ENCODE data around the gene PSMA3. TPM values are rescaled to one million over a fixed set of nuclear protein-coding genes. Genes with fewer than 3 reads are reported as not detected.

PSMA3 gene
- 46.1 TPM for total RNA-seq

DNA sequence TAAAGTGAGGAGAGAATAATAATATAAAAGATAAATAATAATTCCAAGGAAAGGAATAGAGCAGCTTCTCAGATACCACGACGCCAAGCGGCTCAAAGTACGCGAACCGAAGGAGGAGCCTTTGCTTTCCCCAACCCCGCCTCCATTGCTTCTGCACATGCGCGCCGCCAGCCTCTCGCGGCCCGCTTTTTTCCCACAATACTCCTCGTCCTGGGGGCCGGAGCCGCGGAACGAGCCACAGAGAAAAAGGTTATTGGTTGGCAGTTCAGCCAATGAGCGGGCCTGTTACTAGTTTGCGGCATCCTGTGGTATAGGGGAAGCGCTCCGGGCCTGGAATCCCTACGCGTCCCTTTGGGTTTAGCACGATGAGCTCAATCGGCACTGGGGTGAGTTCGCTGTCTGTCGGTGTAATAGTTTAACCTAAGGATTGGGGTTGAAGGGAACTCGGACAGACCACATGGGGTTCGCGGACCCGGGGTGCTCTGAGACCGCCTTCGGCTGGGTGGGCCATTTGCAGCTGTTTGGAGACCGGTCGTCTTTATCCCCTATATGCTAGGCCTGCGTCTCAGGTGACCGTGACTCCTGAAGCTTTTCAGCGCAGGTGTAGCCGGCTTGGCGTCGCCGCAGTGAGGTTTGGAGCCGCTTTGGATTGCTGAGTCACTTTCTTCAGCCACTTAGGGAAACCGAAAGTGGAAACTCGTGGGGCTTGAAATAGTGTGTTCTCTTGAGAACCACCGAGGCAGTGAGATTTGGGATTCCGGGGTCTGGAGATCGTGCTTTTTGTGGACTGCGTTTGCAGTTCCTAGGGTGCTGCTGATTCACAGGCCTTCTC is at the start of gene PSMA3:
TSS of gene PSMA3 (plus strand) at position 288 of the 832 bp plus-strand sequence. CDS start at position 366, 78 bp downstream.

DNA sequence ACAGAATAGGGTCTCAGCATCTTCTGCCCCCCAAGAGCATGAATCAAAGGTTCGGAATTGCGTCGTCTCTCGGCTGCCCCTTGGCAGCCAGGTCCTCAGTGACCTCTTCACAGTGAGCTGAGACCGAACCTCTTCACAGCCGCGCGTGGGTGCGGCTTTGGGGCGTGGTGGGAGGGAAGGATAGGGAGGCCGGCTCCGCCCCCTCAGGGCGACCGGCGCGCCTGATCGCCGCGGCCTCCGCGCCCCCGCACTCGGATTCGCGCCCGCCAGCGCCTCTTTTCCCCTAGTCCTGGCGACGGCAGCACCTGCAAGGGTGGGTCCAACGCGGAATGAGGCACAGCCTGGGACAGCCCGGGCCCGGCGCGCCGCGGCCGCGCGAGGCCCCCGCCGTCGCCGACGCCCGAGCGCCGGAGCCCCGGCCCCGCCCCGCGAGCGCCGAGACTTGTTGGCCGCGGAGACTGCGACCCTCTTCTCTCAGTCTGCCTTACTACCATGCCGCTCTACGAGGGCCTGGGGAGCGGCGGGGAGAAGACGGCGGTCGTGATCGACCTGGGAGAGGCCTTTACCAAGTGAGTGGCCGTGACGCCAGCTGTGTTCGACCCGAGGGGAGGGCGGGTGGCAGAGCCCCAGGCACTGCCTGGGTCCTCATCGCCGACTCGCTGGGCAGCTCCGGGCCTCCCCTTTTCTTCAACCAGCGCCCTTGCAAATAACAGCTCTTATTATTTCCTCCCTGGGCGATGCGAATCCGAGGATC is 44.7 kb upstream of the PSMA3 start, which contains the start of gene ACTR10:
TSS of gene ACTR10 (plus strand) at position 424 of the 754 bp plus-strand sequence. CDS start at position 493, 69 bp downstream.

GRCh38 chr14:58298477-58299400 is 54.1 kb downstream of the PSMA3 start, which contains the start of gene ARID4A:
Gene ARID4A (plus strand): TSS chr14:58298555. CDS start chr14:58299855, 1,300 bp downstream.

Small RNA genes lying within 50 kb of the gene (small RNA-seq; reads per million reads assigned to genes)
- gene RNU6-341P (ENCODE audit: low replicate concordance) = not detected

Other genes with a start within 250 kb of the PSMA3 start
- gene ARMH4, start 92.6 kb upstream of the PSMA3 start, total RNA-seq = 38.0 TPM
- gene ACTR10, start 44.7 kb upstream of the PSMA3 start, total RNA-seq = 46.0 TPM
- gene ARID4A, start 53.7 kb downstream of the PSMA3 start, total RNA-seq = 21.1 TPM
- not detected for gene TOMM20L, start 151.1 kb downstream of the PSMA3 start, total RNA-seq
- 24.3 TPM for gene TIMM9, start 182.7 kb downstream of the PSMA3 start, total RNA-seq
- gene KIAA0586, start 182.9 kb downstream of the PSMA3 start, total RNA-seq = 21.2 TPM

Measured in metanephros (tissue), 2 donors.